RWPE1 (cell line): ENCODE measurements around the gene SH3PXD2A.
A peak's percentile ranks its signal among the peaks of the same experiment; 100 is the strongest.

Experiments
- CTCF ChIA-PET: fragments of 350-600 bp; sonication (Branson Sonifier 250); formaldehyde crosslinking; extraction: SDS; loops from one replicate; lab custom pipeline; 2021; lab: Yijun Ruan, JAX
- POLR2A ChIA-PET: fragments of 400-600 bp; formaldehyde crosslinking; extraction: SDS; loops from one replicate; lab custom pipeline; 2020; ENCODE audit warnings: antibody characterized with exemption; ENCODE audit not compliant: low non-redundant PET; lab: Yijun Ruan, JAX
- DNase-seq: peaks from one replicate; pipeline ENCODE4 v3.0.0; 2012; ENCODE audit warnings: low spot score
- H3K27ac ChIP-seq: fragments of 450-650 bp; 2 replicates; pipeline ENCODE4 v1.5.1; 2017
- CTCF ChIP-seq: fragments of 450-650 bp; conservative IDR thresholded peaks from 2 replicates; pipeline ENCODE4 v1.5.1; 2017; ENCODE audit warnings: low read depth, mild to moderate bottlenecking

The SH3PXD2A gene

GRCh38 chr10:103770139-103770538 lies 85.2 kb downstream of the SH3PXD2A start:
- no peak for TF ChIP-seq CTCF
- DNase-seq, result no peak
- CTCF ChIA-PET, result interaction anchor here (0.6 to 0.7 kb wide), 2 partner anchors 11 to 84 kb away, joined by 3 to 5 read pairs; no protein-coding TSS in a partner anchor
- POLR2A ChIA-PET, result no interaction called here
- H3K27ac ChIP-seq, result peak overlapping the region; percentile 98

DNA sequence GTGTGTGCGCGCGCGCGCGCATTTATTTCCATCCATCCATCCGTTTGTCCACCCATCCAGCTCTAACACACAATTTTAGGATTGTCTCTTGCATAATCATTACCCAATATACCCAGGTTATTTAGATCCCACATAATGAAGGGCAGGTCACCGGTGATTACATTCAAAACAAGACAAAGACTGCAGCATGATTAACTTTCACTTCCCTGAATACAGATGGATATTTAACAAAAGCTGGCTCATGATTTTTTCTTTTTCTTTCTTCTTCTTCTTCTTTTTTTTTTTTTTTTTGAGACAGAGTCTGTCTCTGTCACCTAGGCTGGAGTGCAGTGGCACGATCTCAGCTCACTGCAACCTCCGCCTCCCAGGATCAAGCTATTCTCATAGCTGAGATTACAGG lies 86.2 kb downstream of the SH3PXD2A start:
- no peak for DNase-seq
- CTCF ChIA-PET, result no interaction called here
- POLR2A ChIA-PET, result interaction anchor here (0.7 kb wide), 2 partner anchors 13 to 24 kb away, joined by 3 to 4 read pairs; no protein-coding TSS in a partner anchor
- no peak for TF ChIP-seq CTCF
- H3K27ac ChIP-seq, result peak overlapping the region; percentile 50

DNA sequence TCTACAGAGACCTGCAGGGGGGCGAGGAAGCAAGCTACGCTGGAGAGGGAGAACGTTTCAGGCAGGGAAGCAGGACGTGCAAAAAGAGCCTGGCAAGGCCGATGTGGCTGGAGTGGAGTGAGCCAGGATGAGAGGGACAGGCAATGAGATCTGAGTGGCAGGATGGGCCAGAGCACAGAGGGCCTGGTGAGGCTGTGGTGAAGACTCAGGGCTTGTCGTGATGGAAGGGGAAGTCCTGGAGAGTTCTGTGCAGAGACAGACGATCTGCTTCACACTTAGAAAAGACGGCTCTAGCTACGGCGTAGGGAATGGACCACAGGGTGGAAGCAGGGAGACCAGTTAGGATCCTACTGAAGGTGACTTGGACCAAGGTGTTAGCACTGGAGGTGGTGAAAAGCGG lies 87.0 kb downstream of the SH3PXD2A start:
- TF ChIP-seq CTCF, result no peak
- ChIA-PET CTCF (interaction anchor here (0.6 kb wide), 1 partner anchor 11 kb away, joined by 3 read pairs; no protein-coding TSS in a partner anchor), POLR2A (no interaction called here)

DNA sequence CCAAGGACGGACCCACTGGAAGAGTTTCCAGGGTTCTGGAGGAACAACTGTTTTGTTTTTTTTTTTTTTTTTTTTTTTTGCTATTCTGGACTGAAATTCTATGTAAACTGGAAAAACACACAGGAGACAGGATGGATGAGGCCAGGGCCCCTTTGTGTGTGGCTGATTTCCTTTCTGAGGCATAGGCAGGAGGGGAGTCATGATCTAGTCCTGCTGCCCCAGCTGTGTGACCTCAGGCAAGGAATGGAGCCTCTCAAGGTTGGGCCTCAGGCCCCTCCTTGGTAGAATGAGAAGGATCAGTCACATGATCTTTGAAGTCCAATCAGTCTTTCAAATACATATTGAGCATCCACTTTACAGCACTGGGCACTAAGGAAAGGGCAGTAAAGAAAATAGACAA lies 87.6 kb downstream of the SH3PXD2A start:
- ChIA-PET CTCF (interaction anchor here (0.6 to 3.1 kb wide), 2 partner anchors 12 to 15 kb away, joined by 3 to 14 read pairs; no protein-coding TSS in a partner anchor), POLR2A (no interaction called here)
- no peak for TF ChIP-seq CTCF
- DNase-seq, result no peak
- peak overlapping the region; percentile 60 for H3K27ac ChIP-seq

More for the DNA sequence above, 87.0 kb downstream of the SH3PXD2A start:
- no peak for DNase-seq
- peak overlapping the region; percentile 50 for H3K27ac ChIP-seq

- no peak for DNase-seq
- TF ChIP-seq CTCF, result no peak
- H3K27ac ChIP-seq, result peak overlapping the region; percentile 60
- CTCF ChIA-PET, result interaction anchor here (0.7 to 3.1 kb wide), 2 partner anchors 14 kb away, joined by 3 to 14 read pairs; no protein-coding TSS in a partner anchor
- POLR2A ChIA-PET, result interaction anchor here (0.5 kb wide), 1 partner anchor 104 kb away, joined by 6 read pairs; no protein-coding TSS in a partner anchor
These were observed 88.4 kb downstream of the SH3PXD2A start for GRCh38 chr10:103766751-103767505.

DNA sequence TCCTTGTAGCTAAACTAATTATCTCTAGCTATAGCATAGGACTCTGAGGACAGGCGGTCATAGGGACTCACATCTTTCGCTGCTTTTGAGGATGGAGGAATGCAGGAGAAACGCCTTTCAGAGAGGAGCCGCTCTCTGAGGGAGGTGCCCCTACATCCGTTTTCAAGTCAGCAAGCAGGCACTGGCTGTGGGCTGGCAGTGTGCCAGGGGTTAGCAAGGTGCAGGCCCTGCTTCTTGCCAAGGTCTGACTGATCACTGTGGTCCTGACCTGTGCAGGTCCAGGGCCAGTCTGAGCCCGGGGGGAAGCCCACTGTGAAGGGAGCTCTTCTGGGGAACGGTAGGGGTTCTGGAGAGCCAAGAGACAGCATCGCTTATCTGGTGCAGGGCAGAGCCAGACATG lies 89.4 kb downstream of the SH3PXD2A start:
- no peak for DNase-seq
- POLR2A ChIA-PET, result interaction anchor here (0.5 kb wide), 1 partner anchor 105 kb away, joined by 6 read pairs; no protein-coding TSS in a partner anchor
- no peak for TF ChIP-seq CTCF
- H3K27ac ChIP-seq, result peak overlapping the region; percentile 59
- CTCF ChIA-PET, result interaction anchor here (0.7 to 3.1 kb wide), 4 partner anchors 10 to 55 kb away, joined by 3 to 14 read pairs (median 3); no protein-coding TSS in a partner anchor
